Panc1 (cell line): Measurements from ENCODE around the gene MYO1E. TPM values are rescaled to one million over a fixed set of nuclear protein-coding genes. Genes with fewer than 3 reads are reported as not detected.

ENCODE experiments used
- ATAC-seq: fragments of 200-7000 bp; cut with Tn5 transposase; 2 replicates; pipeline ENCODE4 v1.9.1; 2020; ENCODE audit warnings: mild to moderate bottlenecking, moderate library complexity
- BruUV-seq: library from RNA; stranded (reverse); fragments of 400-500 nt; replicated peaks from 2 replicates; lab custom pipeline; 2021; lab: Mats Ljungman, UMichigan
- CTCF ChIA-PET: fragments of 300-600 bp; sonication (Branson Sonifier 250); formaldehyde crosslinking; loops from one replicate; lab custom pipeline; 2022; ENCODE audit warnings: antibody characterized with exemption; lab: Charles Lee
- POLR2A ChIA-PET: fragments of 300-600 bp; sonication (Branson Sonifier 250); formaldehyde crosslinking; loops from one replicate; lab custom pipeline; 2022; ENCODE audit warnings: antibody characterized with exemption; lab: Charles Lee
- DNase-seq: peaks from one replicate; pipeline ENCODE4 v3.0.0-alpha.2; 2010; ENCODE audit warnings: low read depth, low spot score
- H3K27ac ChIP-seq: 2 replicates; pipeline ENCODE4 v1.5.1; 2011; ENCODE audit warnings: mild to moderate bottlenecking, low read length, inconsistent platforms
- H3K27me3 ChIP-seq: fragments of 200-500 bp; sonication (Bioruptor generic); 2 replicates; pipeline ENCODE4 v1.6.0; 2014; ENCODE audit warnings: low read length, inconsistent platforms; ENCODE audit not compliant: control insufficient read depth, insufficient read depth
- H3K36me3 ChIP-seq: fragments of 200-500 bp; sonication (Bioruptor generic); 2 replicates; pipeline ENCODE4 v1.5.1; 2014; ENCODE audit warnings: inconsistent platforms, mild to moderate bottlenecking, low read length, moderate library complexity; ENCODE audit not compliant: control insufficient read depth, insufficient read depth
- H3K4me1 ChIP-seq: 2 replicates; pipeline ENCODE4 v1.5.1; 2011; ENCODE audit warnings: inconsistent platforms, mild to moderate bottlenecking, low read length, moderate library complexity; ENCODE audit not compliant: control insufficient read depth, insufficient read depth
- H3K4me3 ChIP-seq, 2 experiments: 2 replicates each; pipeline ENCODE4 v1.5.1; 2011 to 2012; ENCODE audit warnings: low read depth in 2 of 2, low read length in 2 of 2, mild to moderate bottlenecking in 2 of 2, inconsistent platforms in 1 of 2, moderate library complexity in 1 of 2
- H3K9me3 ChIP-seq: fragments of 200-500 bp; sonication (Bioruptor generic); 2 replicates; pipeline ENCODE4 v1.5.1; 2014; ENCODE audit warnings: low read depth, mild to moderate bottlenecking, inconsistent platforms, low read length, moderate library complexity; ENCODE audit not compliant: control insufficient read depth, insufficient read depth
- POLR2AphosphoS5 ChIP-seq: IDR thresholded peaks from 2 replicates; pipeline ENCODE4 v1.6.1; 2012; ENCODE audit warnings: mild to moderate bottlenecking, low read depth, low read length, moderate library complexity
- SIN3A ChIP-seq: IDR thresholded peaks from 2 replicates; pipeline ENCODE4 v1.6.1; 2012; ENCODE audit warnings: low read depth, mild to moderate bottlenecking, low read length, moderate library complexity, borderline replicate concordance; ENCODE audit not compliant: insufficient read depth
- TCF7L2 ChIP-seq: IDR thresholded peaks from 2 replicates; pipeline ENCODE4 v1.6.1; 2011; ENCODE audit warnings: mild to moderate bottlenecking, low read depth, low read length, inconsistent platforms
- in situ Hi-C: cut with HindIII; loops from 2 replicates; pipeline ENCODE4 v1.10.0; 2016; ENCODE audit warnings: low sequenced_read_pairs, low pct_unique_long_range_greater_than_20kb
- intact Hi-C: fragments of 100-400 bp; cut with micrococcal nuclease; formaldehyde crosslinking; loops from one replicate; pipeline ENCODE4 v1.10.0; 2022; ENCODE audit not compliant: unreplicated experiment
- total RNA-seq: library from RNA; stranded (reverse); gene quantifications from one replicate; pipeline ENCODE4 v1.2.1, GENCODE V29; 2021; ENCODE audit not compliant: unreplicated experiment
- TF ChIP-seq, protein P1 (sequence below): fragments of 450-650 bp; IDR thresholded peaks from 2 replicates; pipeline ENCODE4 v1.5.1; 2017; ENCODE audit warnings: mild to moderate bottlenecking
- TF ChIP-seq, protein P2 (sequence below), 2 experiments: IDR thresholded peaks; 2 replicates each; pipeline ENCODE4 v1.6.1; 2011 to 2012; ENCODE audit warnings: low read depth in 2 of 2, control low read depth in 1 of 2, low read length in 1 of 2, mild to moderate bottlenecking in 1 of 2, moderate library complexity in 1 of 2; ENCODE audit not compliant: insufficient read depth in 1 of 2

MYO1E gene
- total RNA-seq, 1 experiment from 2014 or later = 161 TPM

GRCh38 chr15:59252137-59252536 is 120.5 kb downstream of the MYO1E start:
- H3K27ac ChIP-seq = no peak overlapping the region
- ATAC-seq (no peak), DNase-seq (no peak)
- H3K36me3 ChIP-seq = no peaks in the 10 kb centered on the region
- TF ChIP-seq TCF7L2 = no peak
- TF ChIP-seq, protein P1, sequence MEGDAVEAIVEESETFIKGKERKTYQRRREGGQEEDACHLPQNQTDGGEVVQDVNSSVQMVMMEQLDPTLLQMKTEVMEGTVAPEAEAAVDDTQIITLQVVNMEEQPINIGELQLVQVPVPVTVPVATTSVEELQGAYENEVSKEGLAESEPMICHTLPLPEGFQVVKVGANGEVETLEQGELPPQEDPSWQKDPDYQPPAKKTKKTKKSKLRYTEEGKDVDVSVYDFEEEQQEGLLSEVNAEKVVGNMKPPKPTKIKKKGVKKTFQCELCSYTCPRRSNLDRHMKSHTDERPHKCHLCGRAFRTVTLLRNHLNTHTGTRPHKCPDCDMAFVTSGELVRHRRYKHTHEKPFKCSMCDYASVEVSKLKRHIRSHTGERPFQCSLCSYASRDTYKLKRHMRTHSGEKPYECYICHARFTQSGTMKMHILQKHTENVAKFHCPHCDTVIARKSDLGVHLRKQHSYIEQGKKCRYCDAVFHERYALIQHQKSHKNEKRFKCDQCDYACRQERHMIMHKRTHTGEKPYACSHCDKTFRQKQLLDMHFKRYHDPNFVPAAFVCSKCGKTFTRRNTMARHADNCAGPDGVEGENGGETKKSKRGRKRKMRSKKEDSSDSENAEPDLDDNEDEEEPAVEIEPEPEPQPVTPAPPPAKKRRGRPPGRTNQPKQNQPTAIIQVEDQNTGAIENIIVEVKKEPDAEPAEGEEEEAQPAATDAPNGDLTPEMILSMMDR = no peak
- no peak for TF ChIP-seq SIN3A
- TF ChIP-seq, protein P2, sequence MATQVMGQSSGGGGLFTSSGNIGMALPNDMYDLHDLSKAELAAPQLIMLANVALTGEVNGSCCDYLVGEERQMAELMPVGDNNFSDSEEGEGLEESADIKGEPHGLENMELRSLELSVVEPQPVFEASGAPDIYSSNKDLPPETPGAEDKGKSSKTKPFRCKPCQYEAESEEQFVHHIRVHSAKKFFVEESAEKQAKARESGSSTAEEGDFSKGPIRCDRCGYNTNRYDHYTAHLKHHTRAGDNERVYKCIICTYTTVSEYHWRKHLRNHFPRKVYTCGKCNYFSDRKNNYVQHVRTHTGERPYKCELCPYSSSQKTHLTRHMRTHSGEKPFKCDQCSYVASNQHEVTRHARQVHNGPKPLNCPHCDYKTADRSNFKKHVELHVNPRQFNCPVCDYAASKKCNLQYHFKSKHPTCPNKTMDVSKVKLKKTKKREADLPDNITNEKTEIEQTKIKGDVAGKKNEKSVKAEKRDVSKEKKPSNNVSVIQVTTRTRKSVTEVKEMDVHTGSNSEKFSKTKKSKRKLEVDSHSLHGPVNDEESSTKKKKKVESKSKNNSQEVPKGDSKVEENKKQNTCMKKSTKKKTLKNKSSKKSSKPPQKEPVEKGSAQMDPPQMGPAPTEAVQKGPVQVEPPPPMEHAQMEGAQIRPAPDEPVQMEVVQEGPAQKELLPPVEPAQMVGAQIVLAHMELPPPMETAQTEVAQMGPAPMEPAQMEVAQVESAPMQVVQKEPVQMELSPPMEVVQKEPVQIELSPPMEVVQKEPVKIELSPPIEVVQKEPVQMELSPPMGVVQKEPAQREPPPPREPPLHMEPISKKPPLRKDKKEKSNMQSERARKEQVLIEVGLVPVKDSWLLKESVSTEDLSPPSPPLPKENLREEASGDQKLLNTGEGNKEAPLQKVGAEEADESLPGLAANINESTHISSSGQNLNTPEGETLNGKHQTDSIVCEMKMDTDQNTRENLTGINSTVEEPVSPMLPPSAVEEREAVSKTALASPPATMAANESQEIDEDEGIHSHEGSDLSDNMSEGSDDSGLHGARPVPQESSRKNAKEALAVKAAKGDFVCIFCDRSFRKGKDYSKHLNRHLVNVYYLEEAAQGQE (IDR thresholded peaks at IDR 0.05; ENCODE audit: insufficient read depth in 1 of 2, low read depth in 2 of 2, low read length in 1 of 2) = no peak
- no peak for TF ChIP-seq POLR2AphosphoS5
- H3K4me1 ChIP-seq = peaks cover 9% of the 10 kb centered on the region; the same call in 1 of the 2 replicates
- H3K9me3 ChIP-seq = no peaks in the 10 kb centered on the region
- BruUV-seq = no TSS peak
- ChIA-PET CTCF (no interaction called here), POLR2A (no interaction called here)
- H3K4me3 ChIP-seq = no peak overlapping the region
- in situ Hi-C loops = no loop called here
- intact Hi-C loops = no loop called here
- H3K27me3 ChIP-seq = no peaks in the 10 kb centered on the region

DNA sequence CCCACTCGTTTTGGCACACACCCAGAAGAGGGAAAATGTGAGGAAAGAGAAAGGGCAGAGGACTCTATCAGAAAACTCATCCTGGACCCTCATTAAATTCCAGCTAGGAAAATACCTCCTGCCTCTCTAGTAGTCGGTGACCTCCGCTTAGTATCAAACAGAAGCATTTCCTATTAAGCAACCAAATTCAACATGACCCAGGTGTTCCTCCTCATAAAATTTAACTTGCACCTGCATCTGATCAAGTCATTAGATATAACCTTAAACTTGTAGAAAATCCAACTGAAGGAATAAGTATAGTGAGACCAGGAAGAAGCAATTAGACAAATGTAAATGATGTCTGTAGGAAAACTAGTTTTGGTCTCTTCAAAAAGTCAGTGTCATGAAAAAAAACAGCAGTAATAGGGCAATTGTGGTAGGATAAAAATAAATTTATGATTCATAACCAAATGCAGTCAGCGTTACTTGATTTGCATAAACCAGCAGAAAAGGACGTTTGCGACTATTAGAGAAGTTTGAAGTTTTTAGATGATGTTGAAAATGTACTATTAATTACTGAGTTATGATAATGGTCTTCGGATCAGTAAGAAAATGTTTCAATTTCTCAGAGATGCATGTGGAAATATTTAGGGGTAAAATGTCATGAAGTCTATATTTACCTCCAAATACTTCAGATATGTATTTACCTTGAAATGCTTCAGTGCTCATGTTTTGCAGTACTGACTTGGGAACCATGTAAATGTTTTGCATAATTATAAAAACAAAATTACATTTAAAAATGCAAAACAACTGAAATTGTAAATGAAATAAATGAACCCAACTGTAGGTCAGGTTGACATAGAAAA is 121.4 kb downstream of the MYO1E start:
- Histone ChIP-seq H3K27ac (no peak overlapping the region), H3K27me3 (no peaks in the 10 kb centered on the region)
- CTCF ChIA-PET = no interaction called here

More for the DNA sequence above, 121.4 kb downstream of the MYO1E start:
- Histone ChIP-seq H3K4me3 (no peak overlapping the region), H3K9me3 (no peaks in the 10 kb centered on the region), H3K36me3 (no peaks in the 10 kb centered on the region), H3K4me1 (peaks cover 9% of the 10 kb centered on the region; the same call in 1 of the 2 replicates)
- DNase-seq = no peak
- ATAC-seq = no peak
- in situ Hi-C loops = no loop called here
- intact Hi-C loops = no loop called here
- TF ChIP-seq TCF7L2 (no peak), POLR2AphosphoS5 (no peak), SIN3A (no peak)
- TF ChIP-seq, protein P1 = no peak
- POLR2A ChIA-PET = no interaction called here
- BruUV-seq = no TSS peak
